ENCODE data around the gene HIGD2A.

Gene HIGD2A

DNA sequence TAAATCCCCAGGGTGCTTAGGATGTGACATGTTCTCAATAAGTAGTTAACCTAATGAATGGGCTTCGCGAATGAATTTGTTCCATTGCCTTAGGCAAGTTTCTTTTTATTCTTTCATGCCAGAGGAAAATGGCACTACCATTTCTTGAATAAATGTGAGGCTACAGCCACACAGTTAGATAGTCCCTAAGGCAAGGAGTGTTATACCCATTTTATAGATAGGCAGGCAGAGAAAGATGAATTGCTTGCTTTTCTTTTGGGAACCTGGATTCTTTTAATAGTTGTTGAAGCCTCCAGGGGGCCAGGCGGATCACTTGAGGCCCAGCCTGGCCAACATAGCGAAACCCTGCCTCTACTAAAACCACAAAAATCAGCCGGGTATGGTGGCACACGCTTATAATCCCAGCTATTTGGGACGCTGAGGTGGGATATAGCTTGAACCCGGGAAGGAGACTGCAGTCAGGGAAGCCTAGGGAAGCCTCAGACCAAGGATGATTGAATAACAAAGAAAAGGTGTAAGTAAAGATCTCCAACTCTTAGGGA is 1.1 kb upstream of the HIGD2A start:
- DNase-seq (ENCODE audit: low read depth) = no peak
- in situ Hi-C loops (cut with HindIII; ENCODE audit: low sequenced_read_pairs) = no loop called here
- TF ChIP-seq, protein P1, sequence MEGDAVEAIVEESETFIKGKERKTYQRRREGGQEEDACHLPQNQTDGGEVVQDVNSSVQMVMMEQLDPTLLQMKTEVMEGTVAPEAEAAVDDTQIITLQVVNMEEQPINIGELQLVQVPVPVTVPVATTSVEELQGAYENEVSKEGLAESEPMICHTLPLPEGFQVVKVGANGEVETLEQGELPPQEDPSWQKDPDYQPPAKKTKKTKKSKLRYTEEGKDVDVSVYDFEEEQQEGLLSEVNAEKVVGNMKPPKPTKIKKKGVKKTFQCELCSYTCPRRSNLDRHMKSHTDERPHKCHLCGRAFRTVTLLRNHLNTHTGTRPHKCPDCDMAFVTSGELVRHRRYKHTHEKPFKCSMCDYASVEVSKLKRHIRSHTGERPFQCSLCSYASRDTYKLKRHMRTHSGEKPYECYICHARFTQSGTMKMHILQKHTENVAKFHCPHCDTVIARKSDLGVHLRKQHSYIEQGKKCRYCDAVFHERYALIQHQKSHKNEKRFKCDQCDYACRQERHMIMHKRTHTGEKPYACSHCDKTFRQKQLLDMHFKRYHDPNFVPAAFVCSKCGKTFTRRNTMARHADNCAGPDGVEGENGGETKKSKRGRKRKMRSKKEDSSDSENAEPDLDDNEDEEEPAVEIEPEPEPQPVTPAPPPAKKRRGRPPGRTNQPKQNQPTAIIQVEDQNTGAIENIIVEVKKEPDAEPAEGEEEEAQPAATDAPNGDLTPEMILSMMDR (IDR thresholded peaks at IDR 0.05; ENCODE audit: low read depth, low read length, missing control alignments) = no peak
- H3K4me3 ChIP-seq (ENCODE audit: low read depth, low read length) = peak overlapping the region; percentile 95

DNA sequence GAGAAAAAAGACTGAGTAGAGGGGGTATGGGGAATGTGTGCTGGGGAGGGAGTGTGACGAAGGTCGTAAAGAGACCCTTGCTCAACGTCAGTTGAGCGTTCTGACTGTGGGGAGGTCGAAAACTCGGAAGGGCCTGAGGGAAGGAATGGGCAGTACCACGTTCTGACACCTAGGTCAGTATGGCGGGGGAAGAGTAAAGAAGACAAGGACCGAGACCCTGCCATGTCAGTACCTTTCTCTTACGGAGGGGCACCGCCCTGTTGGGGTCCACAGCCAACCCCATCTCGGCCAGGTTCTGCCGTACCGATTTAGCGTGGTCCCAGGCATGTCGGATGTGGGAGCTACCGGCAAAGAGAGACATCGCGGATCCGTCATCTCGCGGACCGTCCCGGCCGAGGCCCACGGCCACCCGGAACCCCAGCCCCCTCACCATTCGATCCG is 528 bp upstream of the HIGD2A start:
- TF ChIP-seq, protein P1 (IDR thresholded peaks at IDR 0.05; ENCODE audit: low read depth, low read length, missing control alignments) = no peak
- no peak for DNase-seq (ENCODE audit: low read depth)
- H3K4me3 ChIP-seq (ENCODE audit: low read depth, low read length) = peak overlapping the region; percentile 95
- in situ Hi-C loops (cut with HindIII; ENCODE audit: low sequenced_read_pairs) = no loop called here

DNA sequence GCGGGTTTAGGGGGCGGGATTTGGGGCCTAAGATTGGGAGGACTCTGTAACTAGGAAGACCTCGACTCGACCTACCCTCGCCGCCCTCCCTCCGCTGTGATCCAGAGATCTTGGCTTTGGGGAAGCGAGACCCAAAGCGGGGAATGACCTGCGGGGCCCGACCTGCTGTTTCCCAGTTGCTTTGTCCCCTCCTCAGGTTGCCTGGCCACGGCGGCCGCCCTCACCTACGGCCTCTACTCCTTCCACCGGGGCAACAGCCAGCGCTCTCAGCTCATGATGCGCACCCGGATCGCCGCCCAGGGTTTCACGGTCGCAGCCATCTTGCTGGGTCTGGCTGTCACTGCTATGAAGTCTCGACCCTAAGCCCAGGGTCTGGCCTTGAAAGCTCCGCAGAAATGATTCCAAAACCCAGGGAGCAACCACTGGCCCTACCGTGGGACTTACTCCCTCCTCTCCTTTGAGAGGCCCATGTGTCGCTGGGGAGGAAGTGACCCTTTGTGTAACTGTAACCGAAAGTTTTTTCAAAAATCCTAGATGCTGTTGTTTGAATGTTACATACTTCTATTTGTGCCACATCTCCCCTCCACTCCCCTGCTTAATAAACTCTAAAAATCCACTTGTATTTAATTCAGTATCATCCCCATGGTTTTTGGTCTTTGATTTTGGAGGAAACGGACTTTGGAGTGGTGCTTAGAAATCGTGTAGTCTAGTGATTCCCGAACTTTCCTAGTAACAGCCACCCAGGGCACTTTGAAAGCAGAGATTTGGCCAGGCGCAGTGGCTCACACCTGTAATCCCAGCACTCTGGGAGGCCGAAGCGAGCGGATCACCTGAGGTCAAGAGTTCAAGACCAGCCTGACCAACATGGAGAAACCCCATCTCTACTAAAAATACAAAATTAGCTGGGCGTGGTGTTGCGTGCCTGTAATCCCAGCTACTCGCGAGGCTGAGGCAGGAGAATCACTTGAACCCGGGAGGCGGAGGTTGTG is 878 bp downstream of the HIGD2A start:
- H3K4me3 ChIP-seq (ENCODE audit: low read depth, low read length) = peak overlapping the region; percentile 95
- no peak for DNase-seq (ENCODE audit: low read depth)
- TF ChIP-seq, protein P1 (IDR thresholded peaks at IDR 0.05; ENCODE audit: low read depth, low read length, missing control alignments) = no peak
- in situ Hi-C loops (cut with HindIII; ENCODE audit: low sequenced_read_pairs) = no loop called here

DNA sequence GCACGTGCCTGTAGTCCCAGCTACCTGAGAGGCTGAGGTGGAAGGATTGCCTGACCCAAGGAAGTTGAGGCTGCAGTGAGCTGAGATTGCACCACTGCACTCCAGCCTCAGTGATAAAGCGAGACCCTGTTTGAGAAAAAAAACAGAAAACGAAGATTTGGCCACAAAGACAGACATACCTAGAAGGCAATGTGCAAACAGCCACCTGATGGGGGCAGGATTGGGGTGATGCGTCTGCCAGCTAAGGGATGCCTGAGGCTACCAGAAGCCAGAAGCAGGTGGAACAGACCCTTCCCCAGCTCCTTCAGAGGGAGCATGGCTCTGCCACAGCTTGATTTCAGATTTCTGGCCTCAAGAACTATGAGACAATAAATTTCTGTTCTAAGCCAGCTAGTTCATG is 2.9 kb downstream of the HIGD2A start:
- in situ Hi-C loops (cut with HindIII; ENCODE audit: low sequenced_read_pairs) = no loop called here
- DNase-seq (ENCODE audit: low read depth) = no peak
- no peak overlapping the region for H3K4me3 ChIP-seq (ENCODE audit: low read depth, low read length)
- TF ChIP-seq, protein P1 (IDR thresholded peaks at IDR 0.05; ENCODE audit: low read depth, low read length, missing control alignments) = no peak

DNA sequence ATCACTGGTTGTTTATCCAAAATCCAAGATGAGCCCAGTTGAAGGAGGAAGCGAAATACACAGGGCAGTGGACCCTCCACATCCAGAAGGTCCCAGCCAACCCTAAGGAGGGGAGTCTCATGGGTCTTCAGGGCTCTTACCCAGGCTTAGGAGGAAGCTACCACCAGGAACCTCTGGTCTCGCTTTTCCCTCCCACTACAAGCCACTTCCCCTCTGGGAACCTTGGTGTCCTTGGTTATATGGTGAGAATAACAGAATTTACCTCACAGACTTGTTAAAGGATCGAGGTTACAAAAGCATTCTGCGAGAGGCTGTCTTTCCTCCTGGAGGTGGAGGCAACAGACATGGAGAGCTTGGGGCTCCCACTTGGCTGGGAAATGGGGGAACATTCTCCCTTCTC is 3.4 kb downstream of the HIGD2A start:
- DNase-seq (ENCODE audit: low read depth) = no peak
- in situ Hi-C loops (cut with HindIII; ENCODE audit: low sequenced_read_pairs) = no loop called here
- TF ChIP-seq, protein P1 (IDR thresholded peaks at IDR 0.05; ENCODE audit: low read depth, low read length, missing control alignments) = no peak
- H3K4me3 ChIP-seq (ENCODE audit: low read depth, low read length) = no peak overlapping the region

DNA sequence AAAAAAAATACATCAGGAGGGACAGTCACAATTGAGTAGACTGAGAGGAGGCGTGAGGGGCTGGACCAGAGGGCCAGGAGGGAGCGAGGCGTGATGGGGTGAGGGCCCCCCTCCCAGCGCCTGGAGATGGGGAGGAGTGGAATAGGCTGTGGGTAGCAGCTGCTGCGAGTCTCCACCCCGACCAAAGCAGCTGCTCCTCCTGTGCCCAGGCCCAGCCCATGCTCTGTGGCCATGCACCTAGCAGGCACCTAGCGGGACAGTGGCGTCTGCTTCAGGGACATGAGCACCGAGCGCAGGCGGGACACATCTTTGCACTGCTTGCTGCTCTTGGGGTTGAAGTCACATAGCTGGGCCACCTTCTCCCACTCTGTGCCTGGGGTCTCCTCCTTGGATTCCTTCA is 4.0 kb downstream of the HIGD2A start:
- no peak overlapping the region for H3K4me3 ChIP-seq (ENCODE audit: low read depth, low read length)
- DNase-seq (ENCODE audit: low read depth) = no peak
- in situ Hi-C loops (cut with HindIII; ENCODE audit: low sequenced_read_pairs) = no loop called here
- TF ChIP-seq, protein P1 (IDR thresholded peaks at IDR 0.05; ENCODE audit: low read depth, low read length, missing control alignments) = no peak

All from astrocyte of the cerebellum (primary cell).